Fibroblast of lung (primary cell): ENCODE data around the gene DIP2C.

Experiments
- CTCF ChIP-seq, 2 donors: IDR thresholded peaks in 1 of 2; conservative IDR thresholded peaks in 1 of 2; 1 replicate in 1 of 2; 2 replicates in 1 of 2; pipeline ENCODE4 v1.5.1; 2011 to 2012; ENCODE audit warnings: low read length in 2 of 2, control low read depth in 1 of 2, inconsistent platforms in 1 of 2, low read depth in 1 of 2, mild to moderate bottlenecking in 1 of 2
- EZH2 ChIP-seq: IDR thresholded peaks from 2 replicates; pipeline ENCODE4 v1.5.1; 2012; ENCODE audit warnings: low read length, control low read depth, mild to moderate bottlenecking; ENCODE audit errors: missing control alignments

DNA sequence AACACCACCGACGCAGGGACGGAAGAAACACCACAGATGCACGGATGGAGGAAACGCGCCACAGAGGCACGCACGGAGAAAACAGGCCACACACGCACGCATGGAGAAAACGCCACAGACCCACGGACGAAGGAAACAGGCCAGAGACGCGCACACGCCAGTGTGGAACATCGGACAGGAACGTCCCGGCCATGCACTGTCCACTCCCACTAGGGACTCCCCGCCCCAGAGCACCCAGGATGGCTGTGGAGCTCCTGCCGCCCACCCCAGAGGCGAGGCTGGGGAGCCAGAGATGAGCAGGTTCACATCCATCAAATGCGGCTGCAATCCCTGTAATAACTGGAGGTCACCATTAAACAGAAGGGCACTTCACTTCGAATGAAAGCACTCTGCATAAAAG is 17.3 kb downstream of the DIP2C start:
- TF ChIP-seq CTCF (conservative IDR thresholded peaks at IDR 0.05 in 1 of 2, IDR thresholded peaks at IDR 0.05 in 1 of 2; ENCODE audit: low read depth in 1 of 2, low read length in 2 of 2) (no peak), EZH2 (no peak)
